ENCODE data around the gene ATG10.

- TF ChIP-seq CTCF (IDR thresholded peaks at IDR 0.05) (no peak), POLR2A (IDR thresholded peaks at IDR 0.05) (no peak)
These were observed 251.1 kb downstream of the ATG10 start for GRCh38 chr5:82222597-82223574.

Measured in thyroid gland (tissue), 4 donors.